Adipocyte (in vitro differentiated cells): Measurements from ENCODE around the gene VTCN1.

Experiments
- DNase-seq: peaks from one replicate; pipeline ENCODE4 v3.0.0-alpha.2; 2015; ENCODE audit warnings: low read depth
- H3K27me3 ChIP-seq: replicated peaks from 2 replicates; pipeline ENCODE4 v1.7.0; 2013; ENCODE audit warnings: mild to moderate bottlenecking, low read length, moderate library complexity; ENCODE audit not compliant: control insufficient read depth, insufficient read depth
- H3K36me3 ChIP-seq: 2 replicates; pipeline ENCODE4 v1.7.0; 2013; ENCODE audit warnings: low read length, mild to moderate bottlenecking, moderate library complexity; ENCODE audit not compliant: control insufficient read depth, insufficient read depth, severe bottlenecking
- H3K4me1 ChIP-seq: 2 replicates; pipeline ENCODE4 v1.7.0; 2013; ENCODE audit warnings: mild to moderate bottlenecking, low read length, moderate library complexity; ENCODE audit not compliant: control insufficient read depth, insufficient read depth
- H3K4me3 ChIP-seq: 2 replicates; pipeline ENCODE4 v1.7.0; 2013; ENCODE audit warnings: mild to moderate bottlenecking, low read length, moderate library complexity
- H3K9ac ChIP-seq: 2 replicates; pipeline ENCODE4 v1.7.0; 2013; ENCODE audit warnings: mild to moderate bottlenecking, low read length, moderate library complexity
- H3K9me3 ChIP-seq: 2 replicates; pipeline ENCODE4 v1.7.0; 2013; ENCODE audit warnings: mild to moderate bottlenecking, low read length, moderate library complexity; ENCODE audit not compliant: control insufficient read depth

VTCN1 gene

GRCh38 chr1:117094841-117095604, 115.7 kb downstream of the VTCN1 start:
- Histone ChIP-seq H3K4me3 (no peak overlapping the region), H3K4me1 (peaks cover 24% of the 10 kb centered on the region), H3K9me3 (no peaks in the 10 kb centered on the region), H3K36me3 (peaks cover 42% of the 10 kb centered on the region), H3K27me3 (no peaks in the 10 kb centered on the region), H3K9ac (no peak overlapping the region)
- DNase-seq = peak; percentile 14

- peaks cover 24% of the 10 kb centered on the region for H3K4me1 ChIP-seq
- peak overlapping the region; percentile 23 for H3K4me3 ChIP-seq
- peaks cover 37% of the 10 kb centered on the region for H3K36me3 ChIP-seq
- H3K9ac ChIP-seq = no peak overlapping the region
- no peaks in the 10 kb centered on the region for H3K27me3 ChIP-seq
- DNase-seq = peak; percentile 65
- H3K9me3 ChIP-seq = no peaks in the 10 kb centered on the region
Observed at GRCh38 chr1:117093870-117094621, 116.7 kb downstream of the VTCN1 start.
